Spleen (tissue), 7 donors: ENCODE measurements around the gene MRPL37.

ENCODE experiments used
- POLR2A ChIP-seq, 3 donors: fragments of 450-650 bp; IDR thresholded peaks; one replicate each; pipeline ENCODE4 v1.5.1; 2017; ENCODE audit warnings: antibody characterized with exemption in 3 of 3, mild to moderate bottlenecking in 1 of 3
- POLR2AphosphoS5 ChIP-seq, 3 donors: sonication (generic); formaldehyde crosslinking; IDR thresholded peaks; one replicate each; pipeline ENCODE4 v1.5.1; 2017; ENCODE audit warnings: antibody characterized with exemption in 3 of 3
- TF ChIP-seq, protein P1 (sequence below), 11 experiments: fragments of 200-600 bp in 7 of 11; fragments of 450-650 bp in 4 of 11; sonication (generic) in 4 of 11; IDR thresholded peaks in 8 of 11; conservative IDR thresholded peaks in 3 of 11; 1 replicate in 7 of 11; 2 replicates in 4 of 11; pipeline versions ENCODE4 v1.4.0 to v1.8.0; 2016 to 2021; ENCODE audit warnings: antibody characterized with exemption in 11 of 11, inconsistent platforms in 4 of 11, mild to moderate bottlenecking in 1 of 11
- donor health status: DM: no; HTN: no; CAD: no; lungs with moderate emphysema.
- donor health status: DM: no; HTN: no; CAD: no.
- donor health status: DM: no; HTN: no; CAD: no.

DNA sequence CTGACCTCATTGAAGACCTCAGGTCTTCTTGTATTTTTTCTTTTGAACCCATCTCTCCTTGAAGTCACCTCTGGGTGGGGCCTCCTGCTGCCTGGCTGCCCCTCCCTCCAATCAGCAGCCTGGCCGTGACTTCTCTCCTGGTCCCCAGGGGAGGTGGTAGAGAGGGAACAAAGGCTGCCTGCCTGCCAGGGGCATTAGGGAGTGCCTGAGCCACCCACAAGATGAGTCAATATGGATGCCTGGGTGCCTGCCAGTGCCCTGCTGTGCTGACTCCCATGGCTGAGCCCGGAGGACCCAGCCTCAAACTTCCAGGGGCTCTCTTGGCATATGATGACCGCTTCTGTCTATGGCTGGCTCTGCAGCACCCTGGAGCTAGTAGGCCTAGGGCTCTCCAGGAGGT, 41.9 kb upstream of the MRPL37 start:
- TF ChIP-seq, protein P1, sequence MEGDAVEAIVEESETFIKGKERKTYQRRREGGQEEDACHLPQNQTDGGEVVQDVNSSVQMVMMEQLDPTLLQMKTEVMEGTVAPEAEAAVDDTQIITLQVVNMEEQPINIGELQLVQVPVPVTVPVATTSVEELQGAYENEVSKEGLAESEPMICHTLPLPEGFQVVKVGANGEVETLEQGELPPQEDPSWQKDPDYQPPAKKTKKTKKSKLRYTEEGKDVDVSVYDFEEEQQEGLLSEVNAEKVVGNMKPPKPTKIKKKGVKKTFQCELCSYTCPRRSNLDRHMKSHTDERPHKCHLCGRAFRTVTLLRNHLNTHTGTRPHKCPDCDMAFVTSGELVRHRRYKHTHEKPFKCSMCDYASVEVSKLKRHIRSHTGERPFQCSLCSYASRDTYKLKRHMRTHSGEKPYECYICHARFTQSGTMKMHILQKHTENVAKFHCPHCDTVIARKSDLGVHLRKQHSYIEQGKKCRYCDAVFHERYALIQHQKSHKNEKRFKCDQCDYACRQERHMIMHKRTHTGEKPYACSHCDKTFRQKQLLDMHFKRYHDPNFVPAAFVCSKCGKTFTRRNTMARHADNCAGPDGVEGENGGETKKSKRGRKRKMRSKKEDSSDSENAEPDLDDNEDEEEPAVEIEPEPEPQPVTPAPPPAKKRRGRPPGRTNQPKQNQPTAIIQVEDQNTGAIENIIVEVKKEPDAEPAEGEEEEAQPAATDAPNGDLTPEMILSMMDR (IDR thresholded peaks at IDR 0.05 in 8 of 11, conservative IDR thresholded peaks at IDR 0.05 in 3 of 11), result no peak
- TF ChIP-seq POLR2A (IDR thresholded peaks at IDR 0.05) (no peak), POLR2AphosphoS5 (IDR thresholded peaks at IDR 0.05) (no peak)
